GM12801 (cell line): Measurements from ENCODE around the gene METAP1D.

ENCODE experiments used
- CTCF ChIP-seq: IDR thresholded peaks from one replicate; pipeline ENCODE4 v1.5.1; 2011; ENCODE audit warnings: control low read depth; ENCODE audit not compliant: insufficient read length; ENCODE audit errors: extremely low read depth

The METAP1D gene

GRCh38 chr2:171999604-172000469 is at the start of gene METAP1D:
METAP1D (plus strand) TSS chr2:171999953; CDS start chr2:171999970, 17 bp downstream.
- TF ChIP-seq CTCF, result no peak

GRCh38 chr2:171952276-171952675 is 47.5 kb upstream of the METAP1D start:
- no peak for TF ChIP-seq CTCF

GRCh38 chr2:171952748-171953147 is 47.0 kb upstream of the METAP1D start:
- no peak for TF ChIP-seq CTCF

GRCh38 chr2:171956135-171956825 is 43.5 kb upstream of the METAP1D start:
- no peak for TF ChIP-seq CTCF

- no peak for TF ChIP-seq CTCF
Measured at GRCh38 chr2:171957061-171957460, 42.7 kb upstream of the METAP1D start.

GRCh38 chr2:171958475-171958874 is 41.3 kb upstream of the METAP1D start:
- TF ChIP-seq CTCF, result no peak

GRCh38 chr2:171959998-171960397 is 39.8 kb upstream of the METAP1D start:
- TF ChIP-seq CTCF, result no peak
